NCI-H1105 (cell line): ENCODE data around the gene DUS1L.

Experiments used
- DNase-seq: peaks from one replicate; lab custom pipeline; 2025; lab: John Stamatoyannopoulos, UW

The DUS1L gene

GRCh38 chr17:82100502-82101298 lies 35.1 kb upstream of the DUS1L start:
- DNase-seq: no peak

GRCh38 chr17:82098939-82099763 lies 33.5 kb upstream of the DUS1L start:
- DNase-seq: no peak

- peak; percentile 91 for DNase-seq
Observed at GRCh38 chr17:82098169-82098938, 32.8 kb upstream of the DUS1L start, which contains the start of gene FASN. FASN (minus strand) TSS chr17:82098236; CDS start chr17:82096445, 1,791 bp downstream.

GRCh38 chr17:82097919-82098168 lies 32.2 kb upstream of the DUS1L start:
- no peak for DNase-seq

GRCh38 chr17:82097184-82097918 lies 31.7 kb upstream of the DUS1L start:
- no peak for DNase-seq

GRCh38 chr17:82096709-82097183 lies 31.1 kb upstream of the DUS1L start:
- no peak for DNase-seq

- DNase-seq: no peak
Observed at GRCh38 chr17:82095777-82096708, 30.4 kb upstream of the DUS1L start.

GRCh38 chr17:82094931-82095776 lies 29.6 kb upstream of the DUS1L start:
- DNase-seq: no peak

GRCh38 chr17:82092995-82093751 lies 27.6 kb upstream of the DUS1L start:
- no peak for DNase-seq

- DNase-seq: no peak
Observed at GRCh38 chr17:82092628-82092994, 27.0 kb upstream of the DUS1L start.

- no peak for DNase-seq
Observed at GRCh38 chr17:82092094-82092586, 26.5 kb upstream of the DUS1L start.

GRCh38 chr17:82091264-82092066 lies 25.9 kb upstream of the DUS1L start:
- no peak for DNase-seq

GRCh38 chr17:82090549-82091263 lies 25.1 kb upstream of the DUS1L start:
- DNase-seq: no peak

- no peak for DNase-seq
Observed at GRCh38 chr17:82089723-82090548, 24.3 kb upstream of the DUS1L start.

GRCh38 chr17:82088838-82089722 lies 23.5 kb upstream of the DUS1L start:
- no peak for DNase-seq
